DMS114 treated with DMSO at 0.1 percent for 48 hours (cell line): ENCODE results near the gene PAGE5.

Experiments
- DNase-seq: peaks from one replicate; lab custom pipeline; 2025; ENCODE audit not compliant: unreplicated experiment; lab: John Stamatoyannopoulos, UW

Gene PAGE5

GRCh38 chrX:55220119-55220794, at the start of gene PAGE5:
Gene PAGE5 (plus strand): TSS chrX:55220346. CDS start chrX:55221383, 1,037 bp downstream.
- no peak for DNase-seq

- DNase-seq, result no peak
Observed at GRCh38 chrX:55187281-55187680, 32.9 kb upstream of the PAGE5 start.

- no peak for DNase-seq
Observed at GRCh38 chrX:55196688-55197087, 23.5 kb upstream of the PAGE5 start.

GRCh38 chrX:55201930-55202579, 18.1 kb upstream of the PAGE5 start:
- no peak for DNase-seq

GRCh38 chrX:55206162-55206941, 13.8 kb upstream of the PAGE5 start:
- DNase-seq, result no peak

- DNase-seq, result no peak
Observed at GRCh38 chrX:55210931-55211677, 9.0 kb upstream of the PAGE5 start.

- no peak for DNase-seq
Observed at GRCh38 chrX:55213381-55213780, 6.8 kb upstream of the PAGE5 start.

- DNase-seq, result no peak
Observed at GRCh38 chrX:55240788-55241340, 20.7 kb downstream of the PAGE5 start.

GRCh38 chrX:55253528-55253927, 33.4 kb downstream of the PAGE5 start:
- DNase-seq, result no peak

- DNase-seq, result no peak
Observed at GRCh38 chrX:55260806-55261205, 40.7 kb downstream of the PAGE5 start.

- no peak for DNase-seq
Observed at GRCh38 chrX:55264816-55265215, 44.7 kb downstream of the PAGE5 start, which contains the start of gene PAGE3. Gene PAGE3 (minus strand): TSS chrX:55264916. CDS start chrX:55263903, 1,013 bp downstream.
